ENCODE results near the gene BEGAIN.

The BEGAIN gene

DNA sequence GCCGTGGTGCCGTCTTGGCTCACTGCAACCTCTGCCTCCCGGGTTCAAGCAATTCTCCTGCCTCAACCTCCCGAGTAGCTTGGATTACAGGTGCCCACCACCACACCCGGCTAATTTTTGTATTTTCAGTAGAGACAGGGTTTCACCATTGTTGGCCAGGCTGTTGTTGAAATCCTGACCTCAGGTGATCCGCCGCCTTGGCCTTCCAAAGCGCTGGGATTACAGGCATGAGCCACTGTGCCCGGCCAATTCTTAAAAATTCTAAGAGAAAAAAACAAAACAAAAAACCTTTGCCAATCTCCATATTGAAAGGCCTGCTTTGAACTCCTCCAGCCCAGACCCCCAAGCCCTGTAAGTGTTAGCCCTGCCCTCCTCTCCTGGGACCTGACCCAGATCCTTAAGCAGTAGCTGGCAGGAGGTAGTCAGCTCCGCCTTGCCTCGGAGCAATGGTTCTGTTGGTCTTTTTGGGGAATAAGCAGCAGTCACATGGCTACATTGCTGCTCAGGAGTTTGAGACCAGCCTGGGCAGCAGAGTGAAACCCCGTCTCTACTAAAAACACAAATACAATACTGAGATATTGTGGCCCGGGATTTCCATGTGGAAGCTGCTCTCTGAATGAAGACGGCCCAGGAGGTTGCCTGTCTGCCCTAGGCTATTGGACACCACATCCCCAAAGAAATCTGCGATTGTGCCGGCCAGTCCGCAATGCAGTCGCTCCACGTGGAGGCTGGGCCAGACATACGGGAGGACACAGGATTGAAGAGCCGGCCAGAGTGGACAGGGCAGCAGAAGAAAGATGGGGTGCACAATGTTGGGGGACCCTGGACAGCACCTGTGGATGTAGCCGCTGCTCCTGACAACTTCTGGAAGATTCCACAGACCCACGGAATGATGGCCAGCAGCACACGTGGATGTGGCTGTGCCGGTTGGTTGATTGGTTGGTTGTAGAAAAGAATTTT is 28.8 kb upstream of the BEGAIN start:
- DNase-seq: no peak

- DNase-seq: no peak
Observed at GRCh38 chr14:100614803-100615202, 27.6 kb upstream of the BEGAIN start.

GRCh38 chr14:100612986-100613385 is 25.8 kb upstream of the BEGAIN start:
- no peak for DNase-seq

GRCh38 chr14:100611811-100612480 is 24.7 kb upstream of the BEGAIN start:
- DNase-seq: no peak

DNA sequence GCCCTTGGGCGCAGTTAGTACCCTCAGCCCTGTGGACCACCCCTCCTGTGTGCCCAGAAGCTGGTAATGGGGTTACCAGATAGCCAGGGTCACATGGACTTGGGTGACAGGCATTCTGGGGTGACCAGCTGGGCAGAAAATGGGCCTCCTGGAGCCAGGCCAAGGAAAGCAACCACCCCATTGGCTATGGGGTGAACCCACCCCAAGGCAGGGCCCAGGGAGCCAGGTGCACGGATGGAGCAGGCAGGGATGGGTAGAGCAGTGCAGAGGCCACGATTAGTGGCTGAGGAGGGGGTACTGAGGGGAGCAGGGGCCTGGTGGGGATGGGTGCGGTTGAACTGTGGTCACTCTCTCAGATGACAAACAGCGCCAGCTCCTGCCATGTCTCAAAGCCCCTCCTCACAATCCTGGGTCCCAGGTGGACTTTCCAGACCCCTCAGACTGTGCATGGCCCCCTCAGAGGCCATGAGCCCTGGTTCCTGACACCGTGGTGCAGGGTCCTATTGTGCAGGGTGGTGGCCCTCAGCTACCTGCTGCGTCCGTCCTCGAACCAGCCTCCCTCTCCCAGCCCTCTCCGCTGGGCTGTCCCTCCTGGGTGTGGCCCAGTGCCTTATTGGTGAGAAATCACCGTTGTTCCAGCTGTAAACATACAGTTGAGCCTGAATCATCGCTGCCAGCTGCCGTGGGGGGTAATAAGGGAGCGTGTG is 23.4 kb upstream of the BEGAIN start:
- no peak for DNase-seq

GRCh38 chr14:100609941-100610391 is 22.7 kb upstream of the BEGAIN start:
- DNase-seq: no peak

- DNase-seq: no peak
Observed at GRCh38 chr14:100609331-100609870, 22.2 kb upstream of the BEGAIN start.

DNA sequence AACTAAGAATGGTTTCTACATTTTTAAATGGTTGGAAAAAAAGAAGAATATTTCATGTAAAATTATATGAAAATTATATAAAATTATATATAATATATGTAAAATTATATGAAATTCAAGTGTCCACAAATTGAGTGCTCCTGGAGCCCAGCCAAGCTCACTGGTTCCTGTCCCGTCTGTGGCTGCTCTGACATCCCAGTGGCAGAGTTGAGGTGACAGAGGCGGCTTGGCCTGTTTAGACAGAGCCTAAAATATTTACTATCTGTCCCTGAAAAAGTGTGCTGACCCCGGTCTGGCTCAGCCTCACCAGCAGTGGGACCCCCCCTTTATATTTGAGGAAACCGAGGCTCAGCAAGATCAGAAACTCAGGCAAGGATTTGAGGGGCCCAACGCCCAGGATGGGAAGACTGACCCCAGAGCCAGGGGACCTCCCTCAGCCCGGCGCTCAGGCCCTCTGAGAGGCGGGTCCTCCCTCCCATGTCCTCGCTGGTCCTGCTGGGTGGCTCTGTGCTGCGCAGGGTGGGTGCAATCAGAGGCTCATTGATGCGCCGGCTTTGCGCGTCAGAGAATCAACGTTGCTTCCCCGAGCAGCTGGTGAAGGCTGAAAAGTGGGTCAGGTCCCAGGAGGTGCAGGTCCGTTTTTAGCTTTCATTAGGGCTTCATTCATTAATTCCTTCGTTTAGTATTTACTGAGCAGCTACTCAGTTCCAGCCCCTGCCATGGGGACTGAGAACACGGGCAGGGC is 21.5 kb upstream of the BEGAIN start:
- DNase-seq: no peak

DNA sequence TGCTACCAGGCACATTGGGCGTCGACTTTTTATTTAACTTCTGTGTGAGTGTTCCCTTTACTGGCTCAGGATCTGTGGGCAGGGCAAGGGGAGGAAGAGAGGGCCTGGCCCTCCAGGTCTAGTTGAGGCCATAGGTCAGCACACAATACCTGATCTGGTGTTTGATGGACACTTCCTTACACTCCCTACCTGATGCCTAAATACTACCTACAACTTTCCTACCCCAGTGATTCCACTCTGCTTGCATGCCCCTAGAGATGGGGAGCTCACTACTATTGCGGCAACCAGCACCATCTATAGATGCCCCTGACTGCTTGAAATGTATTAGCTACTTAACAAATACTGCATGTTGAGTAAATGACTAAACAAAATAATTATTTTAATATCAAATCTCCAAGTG is 20.8 kb upstream of the BEGAIN start:
- no peak for DNase-seq

GRCh38 chr14:100607611-100607956 is 20.4 kb upstream of the BEGAIN start:
- DNase-seq: no peak

DNA sequence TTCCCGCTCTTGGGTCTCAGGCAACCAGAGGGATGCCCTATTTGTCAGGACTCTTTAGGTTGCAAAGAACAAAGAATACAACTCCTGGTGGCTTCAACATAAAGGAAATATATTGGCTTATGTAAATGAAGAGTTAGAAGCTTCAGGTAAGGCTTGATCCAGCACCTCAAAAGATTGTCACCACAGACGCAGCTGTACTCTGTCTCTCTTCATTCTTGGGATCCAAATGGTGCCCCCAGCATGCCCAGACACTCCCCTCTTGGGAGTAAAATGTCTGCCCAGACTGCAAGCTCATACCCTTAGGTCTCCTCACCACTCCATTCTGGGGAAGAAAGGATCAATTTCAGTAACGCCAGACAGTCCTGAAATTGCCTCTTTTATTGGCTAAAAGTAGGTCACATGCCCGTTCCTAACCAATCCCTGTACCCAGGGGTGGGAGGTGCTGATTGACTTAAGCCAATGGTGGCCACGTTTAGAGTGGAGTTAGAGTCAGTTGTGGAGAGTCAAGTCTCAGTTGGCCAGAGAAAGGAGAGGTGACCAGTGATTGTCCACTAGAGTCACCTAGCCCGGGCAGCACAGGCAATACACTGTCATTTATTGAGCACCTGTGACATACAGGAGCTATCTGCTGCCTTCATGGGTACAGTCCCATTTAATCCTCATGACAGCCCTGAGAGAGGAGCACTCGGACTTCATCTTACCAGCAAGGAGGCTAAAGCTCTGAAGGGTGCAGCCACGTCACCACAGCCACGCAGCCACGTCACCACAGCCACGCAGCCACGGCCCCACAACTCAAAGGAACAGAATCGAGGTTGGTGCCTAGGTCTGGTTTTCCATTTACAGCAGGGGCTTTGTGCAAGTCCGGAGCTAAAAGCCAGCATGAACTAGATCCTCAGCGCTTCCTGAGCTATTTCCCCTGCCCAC is 19.7 kb upstream of the BEGAIN start:
- no peak for DNase-seq

GRCh38 chr14:100605706-100606686 is 18.8 kb upstream of the BEGAIN start:
- DNase-seq: no peak

DNA sequence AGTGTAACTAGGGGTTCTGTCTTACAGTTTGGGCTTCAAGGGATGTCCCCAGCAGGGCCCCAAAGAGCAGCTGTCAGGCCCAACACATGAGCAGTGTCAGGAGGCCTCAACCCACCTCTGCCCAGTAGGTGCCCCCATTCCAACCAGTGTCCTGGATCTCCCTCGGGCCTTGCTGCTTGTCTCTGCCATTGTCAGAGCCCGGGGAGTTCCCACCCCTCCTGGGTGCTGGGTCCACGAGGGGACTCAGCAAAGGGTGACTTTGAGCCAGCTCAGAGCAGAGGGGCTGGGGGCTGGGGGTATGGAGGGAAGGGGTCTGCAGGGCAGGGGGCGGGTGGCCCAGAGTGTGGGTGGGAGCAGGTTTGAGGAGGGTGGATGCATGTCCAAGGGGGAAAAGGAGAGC is 18.0 kb upstream of the BEGAIN start:
- DNase-seq: no peak

GRCh38 chr14:100604709-100605108 is 17.5 kb upstream of the BEGAIN start:
- no peak for DNase-seq

- DNase-seq: no peak
Observed at GRCh38 chr14:100604121-100604501, 16.9 kb upstream of the BEGAIN start.

GRCh38 chr14:100603341-100604120 is 16.3 kb upstream of the BEGAIN start:
- no peak for DNase-seq

- DNase-seq: no peak
Observed at GRCh38 chr14:100602621-100603230, 15.5 kb upstream of the BEGAIN start.

GRCh38 chr14:100601914-100602313 is 14.7 kb upstream of the BEGAIN start:
- DNase-seq: no peak

DNA sequence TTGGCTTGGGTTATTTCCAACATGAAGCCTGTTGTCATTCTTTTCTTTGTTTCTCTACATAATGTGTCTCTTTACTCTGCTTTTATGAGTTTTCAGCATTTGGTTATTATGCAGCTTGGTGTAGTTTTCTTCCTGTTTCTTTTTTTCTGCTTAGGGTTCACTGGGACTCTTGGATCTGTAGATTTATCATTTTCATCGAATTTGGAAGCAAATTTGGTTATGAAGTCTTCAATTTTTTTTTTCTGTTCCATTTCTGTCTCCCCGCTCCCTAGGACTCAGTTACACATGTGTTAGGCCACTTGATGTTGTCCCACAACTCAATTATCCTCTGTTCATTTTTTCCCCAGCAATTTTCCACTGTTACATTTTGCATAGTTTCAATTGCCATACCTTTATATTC is 13.8 kb upstream of the BEGAIN start:
- DNase-seq: no peak
